K562 (cell line): ENCODE measurements around the gene MACROD2. TPM values are rescaled to one million over a fixed set of nuclear protein-coding genes. Genes with fewer than 3 reads are reported as not detected.

Experiments
- ATAC-seq: fragments of 200-7000 bp; cut with Tn5 transposase; 3 replicates; pipeline ENCODE4 v1.9.1; 2020; ENCODE audit warnings: moderate library complexity
- BruUV-seq: library from RNA; stranded (reverse); fragments of 400-500 nt; replicated peaks from 2 replicates; lab custom pipeline; 2021; lab: Mats Ljungman, UMichigan
- CTCF ChIA-PET: fragments of 300-600 bp; formaldehyde crosslinking; extraction: SDS; loops from one replicate; lab custom pipeline; 2021; ENCODE audit warnings: low intra/inter-chr PET ratio; lab: Yijun Ruan, JAX
- POLR2A ChIA-PET: fragments of 300-600, 350-650 bp; sonication (Branson Sonifier 250); formaldehyde crosslinking; extraction: SDS; loops from one replicate; lab custom pipeline; 2021; ENCODE audit warnings: antibody characterized with exemption, inconsistent platforms; lab: Yijun Ruan, JAX
- DNase-seq, 4 experiments: peaks; one replicate each; pipeline versions ENCODE4 v3.0.0 to v3.0.0-alpha.2; 2011 to 2018; ENCODE audit warnings: low spot score in 3 of 4, mixed read lengths in 3 of 4; ENCODE audit errors: extremely low read depth in 1 of 4
- FAIRE-seq: peaks from 2 replicates; lab custom pipeline; 2011; peaks lifted over from hg19 to GRCh38; lab: Jason Lieb, UNC
- H2AFZ ChIP-seq: 2 replicates; pipeline ENCODE4 v1.6.0; 2011; ENCODE audit warnings: low read depth, low read length, control low read depth, inconsistent platforms
- H3K27ac ChIP-seq: fragments of 200-600 bp; 3 replicates; pipeline ENCODE4 v1.8.0; 2011; ENCODE audit warnings: low read depth, mild to moderate bottlenecking, control low read depth, inconsistent platforms, low read length, moderate library complexity, mixed read lengths; ENCODE audit errors: extremely low read depth
- H3K27me3 ChIP-seq, 2 experiments: fragments of 300-600 bp in 1 of 2; 2 replicates in 1 of 2; 3 replicates in 1 of 2; pipeline versions ENCODE4 v1.6.0 to v1.8.0; 2011; ENCODE audit warnings: inconsistent platforms in 2 of 2, low read length in 2 of 2, mild to moderate bottlenecking in 1 of 2, mixed read lengths in 1 of 2, moderate library complexity in 1 of 2; ENCODE audit not compliant: control insufficient read depth in 2 of 2, insufficient read depth in 2 of 2
- H3K36me3 ChIP-seq: fragments of 300-600 bp; 3 replicates; pipeline ENCODE4 v1.8.0; 2011; ENCODE audit warnings: mild to moderate bottlenecking, low read length, inconsistent platforms; ENCODE audit not compliant: control insufficient read depth, insufficient read depth
- H3K4me1 ChIP-seq, 2 experiments: fragments of 200-600 bp in 1 of 2; replicated peaks in 1 of 2; 2 replicates in 1 of 2; 3 replicates in 1 of 2; pipeline versions ENCODE4 v1.5.1 to v1.8.0; 2011; ENCODE audit warnings: inconsistent platforms in 2 of 2, low read length in 2 of 2, mild to moderate bottlenecking in 1 of 2, mixed read lengths in 1 of 2, moderate library complexity in 1 of 2; ENCODE audit not compliant: control insufficient read depth in 2 of 2, insufficient read depth in 2 of 2
- H3K4me2 ChIP-seq: 2 replicates; pipeline ENCODE4 v1.6.1; 2011; ENCODE audit warnings: low read length, control low read depth, inconsistent platforms, mixed read lengths; ENCODE audit not compliant: insufficient read depth
- H3K4me3 ChIP-seq: fragments of 200-600 bp; sonication (generic), shearing (Covaris generic); 2 replicates; pipeline ENCODE4 v1.5.1; 2016; ENCODE audit warnings: control low read depth, inconsistent platforms
- H3K79me2 ChIP-seq: fragments of 200-600 bp; 3 replicates; pipeline ENCODE4 v1.8.0; 2011; ENCODE audit warnings: low read length, inconsistent platforms; ENCODE audit not compliant: control insufficient read depth, insufficient read depth
- H3K9ac ChIP-seq, 2 experiments: 2 replicates each; pipeline versions ENCODE4 v1.6.0 to v1.6.1; 2011; ENCODE audit warnings: low read depth in 2 of 2, low read length in 2 of 2, control low read depth in 1 of 2, inconsistent platforms in 1 of 2, mild to moderate bottlenecking in 1 of 2, mixed read lengths in 1 of 2; ENCODE audit not compliant: insufficient read depth in 1 of 2
- H3K9me1 ChIP-seq: one replicate; pipeline ENCODE4 v1.6.0; 2011; ENCODE audit warnings: inconsistent platforms, mild to moderate bottlenecking, low read length, moderate library complexity; ENCODE audit not compliant: control insufficient read depth, insufficient read depth
- H3K9me3 ChIP-seq: replicated peaks from 2 replicates; pipeline ENCODE4 v1.5.1; 2011; ENCODE audit warnings: low read depth, low read length, inconsistent platforms; ENCODE audit not compliant: control insufficient read depth, insufficient read depth
- H4K20me1 ChIP-seq: replicated peaks from 2 replicates; pipeline ENCODE4 v1.6.1; 2011; ENCODE audit warnings: low read length, inconsistent platforms, mixed read lengths; ENCODE audit not compliant: control insufficient read depth, insufficient read depth
- CTCFL ChIP-seq: IDR thresholded peaks from 2 replicates; pipeline ENCODE4 v1.6.1; 2011; ENCODE audit warnings: borderline replicate concordance, low read depth, mild to moderate bottlenecking, moderate library complexity, low read length; ENCODE audit not compliant: insufficient read depth, poor library complexity, severe bottlenecking
- ETV1 ChIP-seq: fragments of 450-650 bp; conservative IDR thresholded peaks from 2 replicates; pipeline ENCODE4 v1.6.1; 2016; ENCODE audit warnings: missing genetic modification characterization, control low read depth, low read depth, missing compliant biosample characterization
- FOXA3 ChIP-seq, 2 experiments: fragments of 450-650 bp in 1 of 2; sonication (generic) in 1 of 2; formaldehyde crosslinking; IDR thresholded peaks in 1 of 2; conservative IDR thresholded peaks in 1 of 2; 2 replicates each; pipeline versions ENCODE4 v1.4.0 to v1.8.0; 2020 to 2022; ENCODE audit warnings: mild to moderate bottlenecking in 2 of 2, missing genetic modification reagents in 1 of 2
- L3MBTL2 ChIP-seq: fragments of 450-650 bp; IDR thresholded peaks from 2 replicates; pipeline ENCODE4 v1.6.1; 2016; ENCODE audit warnings: mild to moderate bottlenecking, moderate library complexity
- MCM2 ChIP-seq: fragments of 450-650 bp; IDR thresholded peaks from 2 replicates; pipeline ENCODE4 v1.6.1; 2017; ENCODE audit warnings: low read depth, mild to moderate bottlenecking
- MECOM ChIP-seq: fragments of 250-450 bp; sonication (Bioruptor Pico); IDR thresholded peaks from 2 replicates; pipeline ENCODE4 v1.8.0; 2022; ENCODE audit warnings: inconsistent platforms
- MITF ChIP-seq: IDR thresholded peaks from 2 replicates; pipeline ENCODE4 v1.6.1; 2014; ENCODE audit warnings: antibody characterized with exemption
- NR2C2 ChIP-seq, 2 experiments: fragments of 200-800 bp in 1 of 2; sonication (Bioruptor generic) in 1 of 2; sonication (generic) in 1 of 2; formaldehyde crosslinking in 1 of 2; IDR thresholded peaks; 2 replicates each; pipeline versions ENCODE4 v1.6.1 to v1.8.0; 2016 to 2022; ENCODE audit warnings: mild to moderate bottlenecking in 1 of 2, missing compliant biosample characterization in 1 of 2, missing genetic modification characterization in 1 of 2, missing genetic modification reagents in 1 of 2
- RBM39 ChIP-seq: fragments of 200-400 bp; formaldehyde crosslinking; optimal IDR thresholded peaks from 2 replicates; pipeline ENCODE3; 2018; ENCODE audit warnings: low read depth, low read length
- RNF2 ChIP-seq: sonication (generic); IDR thresholded peaks from 2 replicates; pipeline ENCODE4 v1.6.1; 2016
- SNAPC5 ChIP-seq: fragments of 250-450 bp; sonication (Bioruptor Pico); IDR thresholded peaks from 2 replicates; pipeline ENCODE4 v1.8.0; 2021; ENCODE audit warnings: moderate library complexity, mild to moderate bottlenecking, inconsistent platforms
- STAT5B ChIP-seq: fragments of 250-450 bp; sonication (Bioruptor Pico); IDR thresholded peaks from 2 replicates; pipeline ENCODE4 v1.8.0; 2021; ENCODE audit warnings: mild to moderate bottlenecking, inconsistent platforms
- TAF9B ChIP-seq: fragments of 450-650 bp; IDR thresholded peaks from 2 replicates; pipeline ENCODE4 v1.6.1; 2018; ENCODE audit warnings: mild to moderate bottlenecking; ENCODE audit not compliant: partially characterized antibody
- TARDBP ChIP-seq: fragments of 450-650 bp; IDR thresholded peaks from 2 replicates; pipeline ENCODE4 v1.6.1; 2016
- TOE1 ChIP-seq, 2 experiments: fragments of 450-650 bp in 1 of 2; sonication (generic) in 1 of 2; formaldehyde crosslinking in 1 of 2; IDR thresholded peaks; 2 replicates each; pipeline versions ENCODE4 v1.7.1 to v1.8.0; 2016 to 2022; ENCODE audit warnings: borderline replicate concordance in 2 of 2, mild to moderate bottlenecking in 2 of 2, antibody characterized with exemption in 1 of 2, inconsistent platforms in 1 of 2, low read depth in 1 of 2, missing genetic modification reagents in 1 of 2, moderate library complexity in 1 of 2
- ZBTB2 ChIP-seq: fragments of 450-650 bp; IDR thresholded peaks from 2 replicates; pipeline ENCODE4 v1.6.1; 2016; ENCODE audit warnings: antibody characterized with exemption
- ZNF655 ChIP-seq: fragments of 250-450 bp; sonication (Bioruptor Pico); IDR thresholded peaks from 2 replicates; pipeline ENCODE4 v1.5.0; 2021
- WGBS: fragments of 100-300 bp; shearing (Covaris generic); methylation state at CpG from one replicate; pipeline ENCODE4 v1.1.6; 2016; ENCODE audit warnings: low coverage, mixed read lengths; ENCODE audit not compliant: insufficient coverage; ENCODE audit errors: missing lambda C conversion rate; 5-methylcytosine and 5-hydroxymethylcytosine counted together
- in situ Hi-C: fragments of 300-500 bp; cut with MboI; formaldehyde crosslinking; loops from 4 replicates; pipeline ENCODE4 v1.15.0; 2018; ENCODE audit warnings: inconsistent platforms, mixed read lengths
- intact Hi-C: fragments of 100-400 bp; cut with micrococcal nuclease; formaldehyde crosslinking; loops from 2 replicates; pipeline ENCODE4 v1.14.2; 2022
- polyA plus RNA-seq, 8 experiments: library from polyadenylated mRNA; depleted of rRNA in 4 of 8; stranded (reverse) in 5 of 8; unstranded in 3 of 8; fragments of >200 nt; fragmentation: Nextera tagmentation in 2 of 8; fragmentation: Illumina TruSeq in 1 of 8; extraction: Ambion mirVana in 2 of 8; extraction: Trizol in 1 of 8; gene quantifications; 2 replicates each; pipeline versions ENCODE4 v1.2.1 to v1.2.3, GENCODE V29; 2011 to 2014; ENCODE audit warnings: inconsistent platforms in 1 of 8, missing spikeins in 1 of 8
- total RNA-seq, 7 experiments: library from RNA; depleted of rRNA in 6 of 7; stranded (reverse); fragments of >200 nt in 6 of 7; fragmentation: Illumina TruSeq in 2 of 7; extraction: Trizol in 2 of 7; gene quantifications; 2 replicates each; pipeline versions ENCODE4 v1.2.1 to v1.2.3, GENCODE V29; 2011 to 2021; ENCODE audit warnings: low replicate concordance in 1 of 7

Gene MACROD2
- total and polyA plus RNA-seq, 9 of the 15 experiments (the other 6 are each of a cell fraction or from before 2014, with no cell fraction given), result not detected

- 1% methylated on average over 5 of the region's 5 CpGs for WGBS
- no peaks in the 10 kb centered on the region for H3K9me1 ChIP-seq
- in situ Hi-C loops, result loop anchor here (25.0 kb wide), 1 partner anchor 1046 kb away; no protein-coding TSS in a partner anchor
- no peak overlapping the region for H3K4me2 ChIP-seq
- no peak overlapping the region for H2AFZ ChIP-seq
- no peak overlapping the region for H3K4me3 ChIP-seq
- FAIRE-seq (no peak), DNase-seq (no peak), ATAC-seq (no peak)
- CTCF ChIA-PET, result no interaction called here
- no peaks in the 10 kb centered on the region for H4K20me1 ChIP-seq
- H3K9ac ChIP-seq, result no peak overlapping the region
- intact Hi-C loops, result no loop called here
- no peak overlapping the region for H3K27ac ChIP-seq
- no peaks in the 10 kb centered on the region for H3K4me1 ChIP-seq
- H3K27me3 ChIP-seq, result no peaks in the 10 kb centered on the region
- no TSS peak for BruUV-seq
- H3K36me3 ChIP-seq, result no peaks in the 10 kb centered on the region
- H3K9me3 ChIP-seq, result no peaks in the 10 kb centered on the region
- POLR2A ChIA-PET, result no interaction called here
- no peaks in the 10 kb centered on the region for H3K79me2 ChIP-seq
- TF ChIP-seq TARDBP (no peak), ZNF655 (CRISPR knock-in tag) (no peak), L3MBTL2 (no peak), MCM2 (no peak), MITF (no peak), FOXA3 (CRISPR knock-in tag; conservative IDR thresholded peaks at IDR 0.05 in 1 of 2, IDR thresholded peaks at IDR 0.05 in 1 of 2) (no peak), CTCFL (no peak), SNAPC5 (CRISPR knock-in tag) (no peak), STAT5B (CRISPR knock-in tag) (no peak), ZBTB2 (no peak), ETV1 (tag) (no peak), MECOM (CRISPR knock-in tag) (no peak), NR2C2 (CRISPR knock-in tag; IDR thresholded peaks at IDR 0.05) (no peak), NR2C2 (tag; IDR thresholded peaks at IDR 0.05) (no peak), RNF2 (no peak), TAF9B (no peak), RBM39 (no peak), TOE1 (IDR thresholded peaks at IDR 0.05; ENCODE audit: borderline replicate concordance) (no peak), TOE1 (CRISPR knock-in tag; IDR thresholded peaks at IDR 0.05; ENCODE audit: borderline replicate concordance, low read depth) (no peak)
Measured at GRCh38 chr20:15716256-15716655, 1720.9 kb downstream of the MACROD2 start.
